HepG2 (cell line): Measurements from ENCODE around the gene WNT5B. TPM values are rescaled to one million over a fixed set of nuclear protein-coding genes. Genes with fewer than 3 reads are reported as not detected.

Source experiments
- FOXJ3 ChIP-seq: sonication (generic); formaldehyde crosslinking; IDR thresholded peaks from 2 replicates; pipeline ENCODE4 v1.4.0; 2020; ENCODE audit warnings: missing genetic modification reagents, mild to moderate bottlenecking, borderline replicate concordance
- FOXK2 ChIP-seq: fragments of 450-650 bp; IDR thresholded peaks from 2 replicates; pipeline ENCODE4 v1.6.1; 2016
- HOXD1 ChIP-seq: sonication (generic); formaldehyde crosslinking; IDR thresholded peaks from 2 replicates; pipeline ENCODE4 v1.5.0; 2020; ENCODE audit warnings: missing genetic modification reagents
- POLR2AphosphoS5 ChIP-seq: IDR thresholded peaks from 2 replicates; pipeline ENCODE4 v1.6.1; 2012; ENCODE audit warnings: low read depth, low read length
- RAD51 ChIP-seq: fragments of 450-650 bp; IDR thresholded peaks from 2 replicates; pipeline ENCODE4 v1.6.1; 2016; ENCODE audit warnings: borderline replicate concordance
- U2AF1 ChIP-seq: fragments of 200-400 bp; formaldehyde crosslinking; optimal IDR thresholded peaks from 2 replicates; pipeline ENCODE3; 2017; ENCODE audit warnings: mild to moderate bottlenecking, low read depth, low read length
- YEATS2 ChIP-seq: sonication (generic); formaldehyde crosslinking; IDR thresholded peaks from 2 replicates; pipeline ENCODE4 v1.4.0; 2020; ENCODE audit warnings: missing genetic modification reagents, borderline replicate concordance
- ZNF292 ChIP-seq: sonication (generic); formaldehyde crosslinking; IDR thresholded peaks from 2 replicates; pipeline ENCODE4 v1.8.1; 2022; ENCODE audit warnings: mild to moderate bottlenecking, low read depth, missing genetic modification reagents, borderline replicate concordance
- polyA plus RNA-seq, 8 experiments: library from polyadenylated mRNA; depleted of rRNA in 3 of 8; stranded (reverse) in 7 of 8; unstranded in 1 of 8; fragments of >200 nt; fragmentation: Illumina TruSeq in 4 of 8; extraction: Trizol in 4 of 8; gene quantifications; 2 replicates each; pipeline versions ENCODE4 v1.2.1 to v1.2.3, GENCODE V29; 2011 to 2016; ENCODE audit warnings: low read depth in 4 of 8, missing spikeins in 1 of 8, mixed read lengths in 1 of 8; ENCODE audit not compliant: insufficient read depth in 1 of 8
- total RNA-seq, 5 experiments: library from RNA; depleted of rRNA; stranded (reverse); fragments of >200 nt; fragmentation: Illumina TruSeq; extraction: Trizol; gene quantifications; 2 replicates each; pipeline ENCODE4 v1.2.3, GENCODE V29; 2016; ENCODE audit warnings: low read depth in 1 of 5
- TF ChIP-seq, protein P1 (sequence below): sonication (generic); formaldehyde crosslinking; IDR thresholded peaks from 2 replicates; pipeline ENCODE4 v1.9.0; 2021; ENCODE audit warnings: mild to moderate bottlenecking, missing genetic modification reagents
- TF ChIP-seq, protein P2 (sequence below): sonication (generic); formaldehyde crosslinking; IDR thresholded peaks from 2 replicates; pipeline ENCODE4 v1.4.0; 2020; ENCODE audit warnings: mild to moderate bottlenecking, missing genetic modification reagents
- TF ChIP-seq, protein P3 (sequence below): sonication (generic); formaldehyde crosslinking; IDR thresholded peaks from 2 replicates; pipeline ENCODE4 v1.8.0; 2023; ENCODE audit warnings: mild to moderate bottlenecking, missing genetic modification reagents
- TF ChIP-seq, protein P4 (sequence below): sonication (generic); formaldehyde crosslinking; IDR thresholded peaks from 2 replicates; pipeline ENCODE4 v1.4.0; 2020; ENCODE audit warnings: mild to moderate bottlenecking, missing genetic modification reagents, borderline replicate concordance

WNT5B gene
- total and polyA plus RNA-seq, 2 of the 13 experiments (the other 11 are each of a cell fraction or from before 2014, with no cell fraction given), result 0.04 TPM; not detected in 1

DNA sequence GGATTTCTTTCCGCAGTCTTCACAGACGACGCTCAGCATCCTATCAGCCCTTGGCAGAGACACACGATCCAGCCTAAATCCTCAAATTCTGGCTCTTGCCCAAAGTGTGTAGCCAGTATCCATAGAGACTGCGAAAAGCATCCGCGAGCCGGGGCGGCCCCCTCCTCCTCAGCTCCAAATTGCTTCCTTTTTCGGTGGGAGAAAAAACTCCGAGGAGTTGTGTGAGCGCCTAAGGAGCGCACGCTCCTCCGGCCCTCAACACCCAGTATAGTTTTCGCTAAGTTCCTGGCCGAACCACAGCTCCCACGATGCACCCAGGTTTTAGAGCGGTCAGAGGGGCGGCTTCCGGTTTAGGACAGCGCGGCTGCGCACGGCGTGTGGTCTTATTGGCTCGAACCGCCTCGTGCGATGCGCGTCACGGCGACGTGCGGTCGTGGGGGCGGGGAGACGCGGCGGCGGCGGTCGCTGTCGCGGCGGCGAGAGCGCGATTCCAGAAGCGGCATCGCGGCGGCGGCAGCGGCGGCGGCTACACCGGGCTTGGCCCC, 61.6 kb downstream of the WNT5B start, which contains the start of gene ADIPOR2 (continued):
- TF ChIP-seq, protein P1, sequence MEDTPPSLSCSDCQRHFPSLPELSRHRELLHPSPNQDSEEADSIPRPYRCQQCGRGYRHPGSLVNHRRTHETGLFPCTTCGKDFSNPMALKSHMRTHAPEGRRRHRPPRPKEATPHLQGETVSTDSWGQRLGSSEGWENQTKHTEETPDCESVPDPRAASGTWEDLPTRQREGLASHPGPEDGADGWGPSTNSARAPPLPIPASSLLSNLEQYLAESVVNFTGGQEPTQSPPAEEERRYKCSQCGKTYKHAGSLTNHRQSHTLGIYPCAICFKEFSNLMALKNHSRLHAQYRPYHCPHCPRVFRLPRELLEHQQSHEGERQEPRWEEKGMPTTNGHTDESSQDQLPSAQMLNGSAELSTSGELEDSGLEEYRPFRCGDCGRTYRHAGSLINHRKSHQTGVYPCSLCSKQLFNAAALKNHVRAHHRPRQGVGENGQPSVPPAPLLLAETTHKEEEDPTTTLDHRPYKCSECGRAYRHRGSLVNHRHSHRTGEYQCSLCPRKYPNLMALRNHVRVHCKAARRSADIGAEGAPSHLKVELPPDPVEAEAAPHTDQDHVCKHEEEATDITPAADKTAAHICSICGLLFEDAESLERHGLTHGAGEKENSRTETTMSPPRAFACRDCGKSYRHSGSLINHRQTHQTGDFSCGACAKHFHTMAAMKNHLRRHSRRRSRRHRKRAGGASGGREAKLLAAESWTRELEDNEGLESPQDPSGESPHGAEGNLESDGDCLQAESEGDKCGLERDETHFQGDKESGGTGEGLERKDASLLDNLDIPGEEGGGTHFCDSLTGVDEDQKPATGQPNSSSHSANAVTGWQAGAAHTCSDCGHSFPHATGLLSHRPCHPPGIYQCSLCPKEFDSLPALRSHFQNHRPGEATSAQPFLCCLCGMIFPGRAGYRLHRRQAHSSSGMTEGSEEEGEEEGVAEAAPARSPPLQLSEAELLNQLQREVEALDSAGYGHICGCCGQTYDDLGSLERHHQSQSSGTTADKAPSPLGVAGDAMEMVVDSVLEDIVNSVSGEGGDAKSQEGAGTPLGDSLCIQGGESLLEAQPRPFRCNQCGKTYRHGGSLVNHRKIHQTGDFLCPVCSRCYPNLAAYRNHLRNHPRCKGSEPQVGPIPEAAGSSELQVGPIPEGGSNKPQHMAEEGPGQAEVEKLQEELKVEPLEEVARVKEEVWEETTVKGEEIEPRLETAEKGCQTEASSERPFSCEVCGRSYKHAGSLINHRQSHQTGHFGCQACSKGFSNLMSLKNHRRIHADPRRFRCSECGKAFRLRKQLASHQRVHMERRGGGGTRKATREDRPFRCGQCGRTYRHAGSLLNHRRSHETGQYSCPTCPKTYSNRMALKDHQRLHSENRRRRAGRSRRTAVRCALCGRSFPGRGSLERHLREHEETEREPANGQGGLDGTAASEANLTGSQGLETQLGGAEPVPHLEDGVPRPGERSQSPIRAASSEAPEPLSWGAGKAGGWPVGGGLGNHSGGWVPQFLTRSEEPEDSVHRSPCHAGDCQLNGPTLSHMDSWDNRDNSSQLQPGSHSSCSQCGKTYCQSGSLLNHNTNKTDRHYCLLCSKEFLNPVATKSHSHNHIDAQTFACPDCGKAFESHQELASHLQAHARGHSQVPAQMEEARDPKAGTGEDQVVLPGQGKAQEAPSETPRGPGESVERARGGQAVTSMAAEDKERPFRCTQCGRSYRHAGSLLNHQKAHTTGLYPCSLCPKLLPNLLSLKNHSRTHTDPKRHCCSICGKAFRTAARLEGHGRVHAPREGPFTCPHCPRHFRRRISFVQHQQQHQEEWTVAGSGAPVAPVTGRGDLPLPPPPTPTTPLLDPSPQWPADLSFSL (CRISPR knock-in tag), result no peak
- TF ChIP-seq POLR2AphosphoS5 (peak; percentile 93), HOXD1 (CRISPR knock-in tag) (peak; percentile 40; the same call in 1 of the 2 replicates), ZNF292 (CRISPR knock-in tag) (no peak), U2AF1 (no peak), YEATS2 (peak; percentile 77; the same call in 1 of the 2 replicates), FOXK2 (no peak), RAD51 (no peak), FOXJ3 (CRISPR knock-in tag) (no peak)
- TF ChIP-seq, protein P2, sequence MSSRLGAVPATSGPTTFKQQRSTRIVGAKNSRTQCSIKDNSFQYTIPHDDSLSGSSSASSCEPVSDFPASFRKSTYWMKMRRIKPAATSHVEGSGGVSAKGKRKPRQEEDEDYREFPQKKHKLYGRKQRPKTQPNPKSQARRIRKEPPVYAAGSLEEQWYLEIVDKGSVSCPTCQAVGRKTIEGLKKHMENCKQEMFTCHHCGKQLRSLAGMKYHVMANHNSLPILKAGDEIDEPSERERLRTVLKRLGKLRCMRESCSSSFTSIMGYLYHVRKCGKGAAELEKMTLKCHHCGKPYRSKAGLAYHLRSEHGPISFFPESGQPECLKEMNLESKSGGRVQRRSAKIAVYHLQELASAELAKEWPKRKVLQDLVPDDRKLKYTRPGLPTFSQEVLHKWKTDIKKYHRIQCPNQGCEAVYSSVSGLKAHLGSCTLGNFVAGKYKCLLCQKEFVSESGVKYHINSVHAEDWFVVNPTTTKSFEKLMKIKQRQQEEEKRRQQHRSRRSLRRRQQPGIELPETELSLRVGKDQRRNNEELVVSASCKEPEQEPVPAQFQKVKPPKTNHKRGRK (CRISPR knock-in tag), result no peak
- TF ChIP-seq, protein P3, sequence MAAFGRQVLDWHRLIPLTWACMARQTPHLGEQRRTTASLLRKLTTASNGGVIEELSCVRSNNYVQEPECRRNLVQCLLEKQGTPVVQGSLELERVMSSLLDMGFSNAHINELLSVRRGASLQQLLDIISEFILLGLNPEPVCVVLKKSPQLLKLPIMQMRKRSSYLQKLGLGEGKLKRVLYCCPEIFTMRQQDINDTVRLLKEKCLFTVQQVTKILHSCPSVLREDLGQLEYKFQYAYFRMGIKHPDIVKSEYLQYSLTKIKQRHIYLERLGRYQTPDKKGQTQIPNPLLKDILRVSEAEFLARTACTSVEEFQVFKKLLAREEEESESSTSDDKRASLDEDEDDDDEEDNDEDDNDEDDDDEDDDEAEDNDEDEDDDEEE, result no peak
- TF ChIP-seq, protein P4, sequence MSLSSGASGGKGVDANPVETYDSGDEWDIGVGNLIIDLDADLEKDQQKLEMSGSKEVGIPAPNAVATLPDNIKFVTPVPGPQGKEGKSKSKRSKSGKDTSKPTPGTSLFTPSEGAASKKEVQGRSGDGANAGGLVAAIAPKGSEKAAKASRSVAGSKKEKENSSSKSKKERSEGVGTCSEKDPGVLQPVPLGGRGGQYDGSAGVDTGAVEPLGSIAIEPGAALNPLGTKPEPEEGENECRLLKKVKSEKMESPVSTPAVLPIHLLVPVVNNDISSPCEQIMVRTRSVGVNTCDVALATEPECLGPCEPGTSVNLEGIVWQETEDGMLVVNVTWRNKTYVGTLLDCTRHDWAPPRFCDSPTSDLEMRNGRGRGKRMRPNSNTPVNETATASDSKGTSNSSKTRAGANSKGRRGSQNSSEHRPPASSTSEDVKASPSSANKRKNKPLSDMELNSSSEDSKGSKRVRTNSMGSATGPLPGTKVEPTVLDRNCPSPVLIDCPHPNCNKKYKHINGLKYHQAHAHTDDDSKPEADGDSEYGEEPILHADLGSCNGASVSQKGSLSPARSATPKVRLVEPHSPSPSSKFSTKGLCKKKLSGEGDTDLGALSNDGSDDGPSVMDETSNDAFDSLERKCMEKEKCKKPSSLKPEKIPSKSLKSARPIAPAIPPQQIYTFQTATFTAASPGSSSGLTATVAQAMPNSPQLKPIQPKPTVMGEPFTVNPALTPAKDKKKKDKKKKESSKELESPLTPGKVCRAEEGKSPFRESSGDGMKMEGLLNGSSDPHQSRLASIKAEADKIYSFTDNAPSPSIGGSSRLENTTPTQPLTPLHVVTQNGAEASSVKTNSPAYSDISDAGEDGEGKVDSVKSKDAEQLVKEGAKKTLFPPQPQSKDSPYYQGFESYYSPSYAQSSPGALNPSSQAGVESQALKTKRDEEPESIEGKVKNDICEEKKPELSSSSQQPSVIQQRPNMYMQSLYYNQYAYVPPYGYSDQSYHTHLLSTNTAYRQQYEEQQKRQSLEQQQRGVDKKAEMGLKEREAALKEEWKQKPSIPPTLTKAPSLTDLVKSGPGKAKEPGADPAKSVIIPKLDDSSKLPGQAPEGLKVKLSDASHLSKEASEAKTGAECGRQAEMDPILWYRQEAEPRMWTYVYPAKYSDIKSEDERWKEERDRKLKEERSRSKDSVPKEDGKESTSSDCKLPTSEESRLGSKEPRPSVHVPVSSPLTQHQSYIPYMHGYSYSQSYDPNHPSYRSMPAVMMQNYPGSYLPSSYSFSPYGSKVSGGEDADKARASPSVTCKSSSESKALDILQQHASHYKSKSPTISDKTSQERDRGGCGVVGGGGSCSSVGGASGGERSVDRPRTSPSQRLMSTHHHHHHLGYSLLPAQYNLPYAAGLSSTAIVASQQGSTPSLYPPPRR (CRISPR knock-in tag), result peak; percentile 57; the same call in 1 of the 2 replicates
